ENCODE results near the gene SSBP2.

DNA sequence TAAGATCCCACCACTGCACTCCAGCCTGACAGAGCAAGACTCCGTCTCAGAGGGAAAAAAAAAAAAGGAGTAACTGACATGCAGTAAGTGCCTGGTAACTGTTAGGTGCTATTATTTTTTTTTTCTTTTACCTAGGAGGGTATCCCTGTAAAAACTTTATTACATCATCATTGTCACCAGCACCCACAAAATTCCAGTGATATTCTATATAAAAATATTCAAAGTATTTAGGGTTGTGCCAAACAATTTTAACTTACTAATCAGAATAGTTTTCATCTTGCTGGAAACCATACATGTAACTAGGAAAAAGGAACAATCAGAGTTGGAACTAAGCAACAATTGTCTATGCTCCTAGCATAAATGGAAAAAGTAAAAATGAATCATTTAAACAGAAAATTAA lies 112.4 kb downstream of the SSBP2 start:
- no peak for TF ChIP-seq EZH2phosphoT487 (conservative IDR thresholded peaks at IDR 0.05; ENCODE audit: low read length)
- TF ChIP-seq, protein P1, sequence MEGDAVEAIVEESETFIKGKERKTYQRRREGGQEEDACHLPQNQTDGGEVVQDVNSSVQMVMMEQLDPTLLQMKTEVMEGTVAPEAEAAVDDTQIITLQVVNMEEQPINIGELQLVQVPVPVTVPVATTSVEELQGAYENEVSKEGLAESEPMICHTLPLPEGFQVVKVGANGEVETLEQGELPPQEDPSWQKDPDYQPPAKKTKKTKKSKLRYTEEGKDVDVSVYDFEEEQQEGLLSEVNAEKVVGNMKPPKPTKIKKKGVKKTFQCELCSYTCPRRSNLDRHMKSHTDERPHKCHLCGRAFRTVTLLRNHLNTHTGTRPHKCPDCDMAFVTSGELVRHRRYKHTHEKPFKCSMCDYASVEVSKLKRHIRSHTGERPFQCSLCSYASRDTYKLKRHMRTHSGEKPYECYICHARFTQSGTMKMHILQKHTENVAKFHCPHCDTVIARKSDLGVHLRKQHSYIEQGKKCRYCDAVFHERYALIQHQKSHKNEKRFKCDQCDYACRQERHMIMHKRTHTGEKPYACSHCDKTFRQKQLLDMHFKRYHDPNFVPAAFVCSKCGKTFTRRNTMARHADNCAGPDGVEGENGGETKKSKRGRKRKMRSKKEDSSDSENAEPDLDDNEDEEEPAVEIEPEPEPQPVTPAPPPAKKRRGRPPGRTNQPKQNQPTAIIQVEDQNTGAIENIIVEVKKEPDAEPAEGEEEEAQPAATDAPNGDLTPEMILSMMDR (IDR thresholded peaks at IDR 0.05; ENCODE audit: insufficient read depth, low read length, poor library complexity, severe bottlenecking): no peak

All from SU-DHL-6 (cell line).